GM21723 (cell line): ENCODE data around the gene PPP3CA.
A peak's percentile ranks its signal among the peaks of the same experiment; 100 is the strongest.
"Not testable (repeated sequence)": the region's sequence is repeated elsewhere in the genome, so short reads cannot be mapped to it uniquely, and the experiment has no call there.

Experiments used
- ATAC-seq: cut with Tn5 transposase; IDR thresholded peaks from one replicate; pipeline ENCODE4 v1.9.1; 2021; ENCODE audit warnings: mild to moderate bottlenecking, moderate library complexity; ENCODE audit not compliant: unreplicated experiment

PPP3CA gene

GRCh38 chr4:101183221-101183620 lies 164.1 kb downstream of the PPP3CA start:
- ATAC-seq, result no peak

GRCh38 chr4:101182688-101183087 lies 164.6 kb downstream of the PPP3CA start:
- ATAC-seq, result not testable (repeated sequence)

GRCh38 chr4:101178731-101179130 lies 168.6 kb downstream of the PPP3CA start:
- no peak for ATAC-seq

- ATAC-seq, result no peak
These were observed 170.2 kb downstream of the PPP3CA start for GRCh38 chr4:101177154-101177553.

GRCh38 chr4:101175896-101176676 lies 171.2 kb downstream of the PPP3CA start:
- ATAC-seq, result no peak

GRCh38 chr4:101174679-101175345 lies 172.5 kb downstream of the PPP3CA start:
- no peak for ATAC-seq

- no peak for ATAC-seq
These were observed 175.0 kb downstream of the PPP3CA start for GRCh38 chr4:101172369-101172768.

- ATAC-seq, result no peak
These were observed 175.6 kb downstream of the PPP3CA start for GRCh38 chr4:101171747-101172146.

- ATAC-seq, result peak; percentile 100
These were observed 178.0 kb downstream of the PPP3CA start for GRCh38 chr4:101169044-101170014.

GRCh38 chr4:101163936-101164335 lies 183.4 kb downstream of the PPP3CA start:
- no peak for ATAC-seq

GRCh38 chr4:101162990-101163380 lies 184.3 kb downstream of the PPP3CA start:
- no peak for ATAC-seq

- ATAC-seq, result no peak
These were observed 186.3 kb downstream of the PPP3CA start for GRCh38 chr4:101160792-101161592.

- ATAC-seq, result no peak
These were observed 188.8 kb downstream of the PPP3CA start for GRCh38 chr4:101158507-101158906.

- ATAC-seq, result no peak
These were observed 189.2 kb downstream of the PPP3CA start for GRCh38 chr4:101158134-101158482.

GRCh38 chr4:101157415-101158133 lies 189.8 kb downstream of the PPP3CA start:
- no peak for ATAC-seq

- no peak for ATAC-seq
These were observed 190.6 kb downstream of the PPP3CA start for GRCh38 chr4:101156619-101157310.

GRCh38 chr4:101155945-101156344 lies 191.4 kb downstream of the PPP3CA start:
- no peak for ATAC-seq

GRCh38 chr4:101155368-101155767 lies 192.0 kb downstream of the PPP3CA start:
- no peak for ATAC-seq

GRCh38 chr4:101153653-101154052 lies 193.7 kb downstream of the PPP3CA start:
- ATAC-seq, result no peak
